GM10266 (cell line): Measurements from ENCODE around the gene PTPN4.

Source experiments
- DNase-seq: peaks from one replicate; pipeline ENCODE4 v3.0.0; 2012; ENCODE audit errors: extremely low spot score
- CTCF ChIP-seq: IDR thresholded peaks from 2 replicates; pipeline ENCODE4 v1.5.1; 2012; ENCODE audit warnings: mild to moderate bottlenecking, low read depth; ENCODE audit not compliant: control insufficient read depth, insufficient read depth; ENCODE audit errors: missing control alignments

Gene PTPN4

DNA sequence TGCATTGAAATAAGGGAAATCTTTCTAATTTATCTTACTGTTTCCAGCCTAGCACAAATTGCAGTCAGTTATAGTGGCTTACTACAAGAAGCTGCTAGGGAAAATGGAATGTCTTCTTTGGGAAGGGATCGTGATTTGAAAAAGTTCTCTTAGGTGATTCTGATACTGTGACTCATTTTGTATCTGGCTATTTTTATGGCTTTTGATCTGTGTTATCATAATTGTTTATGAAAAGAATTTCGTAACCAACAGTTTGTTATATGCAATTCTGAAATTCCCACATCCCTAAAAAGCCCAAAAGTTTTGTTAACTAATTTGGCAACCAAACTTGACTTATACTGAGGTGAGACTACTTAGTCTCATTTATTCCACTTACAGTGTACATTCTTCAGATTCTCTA lies 12.4 kb downstream of the PTPN4 start:
- no peak for DNase-seq
- no peak for TF ChIP-seq CTCF

DNA sequence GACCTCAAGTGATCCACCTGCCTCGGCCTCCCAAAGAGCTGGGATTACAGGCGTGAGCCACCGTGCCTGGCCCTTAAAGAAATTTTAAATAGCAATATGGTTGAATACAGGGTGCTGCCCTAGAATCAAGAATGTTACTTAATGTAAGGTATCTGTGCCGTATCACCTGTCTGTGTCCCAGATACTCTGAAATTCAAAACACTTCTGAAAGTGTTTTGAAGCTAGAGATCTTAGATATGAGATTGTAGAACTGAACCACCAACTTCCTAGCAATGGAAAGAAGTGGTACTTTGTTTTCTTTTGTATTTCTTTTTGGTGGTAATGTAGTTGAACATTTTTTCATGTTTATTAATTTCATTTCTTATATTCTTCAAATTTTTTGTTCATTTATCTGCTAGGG lies 13.0 kb downstream of the PTPN4 start:
- DNase-seq: no peak
- TF ChIP-seq CTCF: no peak

DNA sequence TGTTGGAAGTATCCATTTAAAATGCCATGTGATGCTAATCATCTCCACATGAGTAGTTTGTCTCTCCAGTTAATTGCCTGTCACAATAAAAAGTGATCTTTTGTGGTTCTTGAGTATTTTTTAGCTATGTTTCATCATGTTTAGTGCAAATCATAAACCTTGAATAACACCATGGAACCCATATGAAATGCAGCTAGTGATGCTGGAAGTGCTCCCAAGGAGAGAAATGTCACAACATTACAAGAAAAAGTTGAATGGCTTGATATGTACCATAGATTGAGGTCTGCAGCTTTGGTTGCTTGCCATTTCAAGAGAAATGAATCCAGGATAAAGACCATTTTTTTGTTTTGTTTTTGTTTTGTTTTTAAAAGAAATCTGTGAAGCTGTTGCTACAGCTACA lies 14.3 kb downstream of the PTPN4 start:
- DNase-seq: no peak
- no peak for TF ChIP-seq CTCF

GRCh38 chr2:119775102-119775501 lies 15.4 kb downstream of the PTPN4 start:
- TF ChIP-seq CTCF: no peak
- DNase-seq: no peak

GRCh38 chr2:119782308-119783027 lies 22.7 kb downstream of the PTPN4 start:
- DNase-seq: no peak
- TF ChIP-seq CTCF: no peak

GRCh38 chr2:119784876-119785275 lies 25.2 kb downstream of the PTPN4 start:
- DNase-seq: no peak
- no peak for TF ChIP-seq CTCF

DNA sequence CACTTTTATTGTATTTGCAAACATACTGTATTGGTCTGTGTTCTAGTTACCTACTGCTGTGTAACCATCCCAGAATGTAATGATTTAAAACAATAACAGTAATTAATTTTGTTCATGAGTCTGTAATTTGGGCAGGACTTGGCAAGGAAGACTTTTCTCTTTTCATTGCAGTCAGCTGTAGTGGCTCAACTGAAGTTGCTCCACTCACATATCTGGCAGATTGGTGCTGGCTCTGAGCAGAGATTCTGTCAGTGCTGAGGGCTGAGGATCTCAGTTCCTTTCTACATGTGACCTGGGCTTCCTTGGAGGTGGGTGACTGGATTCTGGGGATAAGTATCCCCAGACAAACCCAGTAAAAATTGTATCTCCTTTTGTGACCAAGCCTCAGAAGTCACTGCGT lies 26.6 kb downstream of the PTPN4 start:
- DNase-seq: no peak
- TF ChIP-seq CTCF: no peak
